SJSA1 (cell line): Measurements from ENCODE around the gene PSTK. TPM values are rescaled to one million over a fixed set of nuclear protein-coding genes. Genes with fewer than 3 reads are reported as not detected.

ENCODE experiments used
- DNase-seq, 2 experiments: peaks; one replicate each; pipeline ENCODE4 v3.0.0-alpha.2; 2015 to 2020; ENCODE audit warnings: low spot score in 2 of 2, low read depth in 1 of 2
- H3K27ac ChIP-seq: fragments of 250-450 bp; sonication (Bioruptor Pico); 2 replicates; pipeline ENCODE4 v1.5.1; 2020; ENCODE audit warnings: mild to moderate bottlenecking, moderate library complexity
- H3K27me3 ChIP-seq: fragments of 250-450 bp; sonication (Bioruptor Pico); replicated peaks from 2 replicates; pipeline ENCODE4 v1.5.1; 2020; ENCODE audit warnings: mild to moderate bottlenecking, moderate library complexity
- H3K36me3 ChIP-seq: fragments of 250-450 bp; sonication (Bioruptor Pico); 2 replicates; pipeline ENCODE4 v1.5.1; 2020; ENCODE audit warnings: mild to moderate bottlenecking
- H3K4me1 ChIP-seq: fragments of 250-450 bp; sonication (Bioruptor Pico); replicated peaks from 2 replicates; pipeline ENCODE4 v1.6.1; 2021; ENCODE audit warnings: mild to moderate bottlenecking
- H3K4me3 ChIP-seq: fragments of 250-450 bp; sonication (Bioruptor Pico); 2 replicates; pipeline ENCODE4 v1.5.1; 2020; ENCODE audit warnings: mild to moderate bottlenecking
- H3K9me3 ChIP-seq: fragments of 250-450 bp; sonication (Bioruptor Pico); replicated peaks from 2 replicates; pipeline ENCODE4 v1.5.1; 2020; ENCODE audit warnings: mild to moderate bottlenecking
- total RNA-seq: library from RNA; depleted of rRNA; stranded (reverse); fragments of >200 nt; shearing (Covaris generic); gene quantifications from 2 replicates; pipeline ENCODE4 v1.2.3, GENCODE V29; 2014; rRNA removed

The PSTK gene, protein sequence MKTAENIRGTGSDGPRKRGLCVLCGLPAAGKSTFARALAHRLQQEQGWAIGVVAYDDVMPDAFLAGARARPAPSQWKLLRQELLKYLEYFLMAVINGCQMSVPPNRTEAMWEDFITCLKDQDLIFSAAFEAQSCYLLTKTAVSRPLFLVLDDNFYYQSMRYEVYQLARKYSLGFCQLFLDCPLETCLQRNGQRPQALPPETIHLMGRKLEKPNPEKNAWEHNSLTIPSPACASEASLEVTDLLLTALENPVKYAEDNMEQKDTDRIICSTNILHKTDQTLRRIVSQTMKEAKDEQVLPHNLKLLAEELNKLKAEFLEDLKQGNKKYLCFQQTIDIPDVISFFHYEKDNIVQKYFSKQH
- total RNA-seq = 6.2 and 11.2 TPM in 2 replicates

- no peaks in the 10 kb centered on the region; the same call in 1 of the 2 replicates for H3K36me3 ChIP-seq
- no peaks in the 10 kb centered on the region for H3K9me3 ChIP-seq
- H3K4me1 ChIP-seq = peaks cover 14% of the 10 kb centered on the region
- H3K27me3 ChIP-seq = no peaks in the 10 kb centered on the region
- peak; percentile 92 to 97 for DNase-seq
- peak within 1 kb of the TSS; percentile 91 for H3K27ac ChIP-seq
- peak within 1 kb of the TSS; percentile 93 for H3K4me3 ChIP-seq
Observed at GRCh38 chr10:122980209-122981065, at the start of gene PSTK. TSS of gene PSTK (plus strand) at chr10:122980401. CDS start at chr10:122980480, 79 bp downstream.

DNA sequence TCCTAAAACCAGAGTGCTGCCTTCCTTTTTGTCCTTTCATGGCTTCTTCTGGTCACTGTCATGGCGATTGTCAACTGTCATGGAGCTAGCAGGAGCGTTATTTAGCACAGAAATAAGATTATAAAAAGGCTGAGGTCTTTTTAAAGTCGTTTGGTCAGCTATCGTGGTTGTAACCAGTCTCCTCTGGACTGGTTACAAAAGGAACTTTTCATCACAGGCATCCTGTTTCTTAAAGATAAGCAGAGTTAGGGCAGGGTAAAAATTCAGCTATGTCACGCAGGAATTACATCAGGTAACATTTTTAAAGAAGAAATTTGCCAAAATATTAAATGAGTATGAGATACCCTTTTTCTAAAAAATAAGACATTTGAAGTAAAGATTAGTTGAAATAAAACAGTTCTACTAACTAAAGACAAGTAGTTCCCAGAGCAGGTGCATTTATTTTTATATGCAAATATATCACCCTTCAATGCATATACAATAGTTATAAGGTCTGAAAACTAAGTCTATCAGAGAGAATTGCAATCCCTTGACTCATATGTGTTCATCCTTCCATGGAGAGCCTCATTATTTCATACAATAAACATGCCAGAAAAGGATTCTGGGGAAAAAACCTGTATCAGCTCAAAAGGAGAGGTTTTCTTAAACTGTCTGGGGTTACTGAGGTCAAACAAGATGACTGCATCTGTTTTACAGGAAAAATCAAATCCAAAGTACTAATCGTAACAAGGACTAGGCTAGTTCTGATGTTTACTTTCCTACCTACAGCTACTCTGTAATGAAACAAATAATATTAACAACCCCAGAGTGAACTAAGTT, 48.9 kb upstream of the PSTK start:
- no peak for DNase-seq
- Histone ChIP-seq H3K4me1 (no peaks in the 10 kb centered on the region), H3K27ac (no peak overlapping the region), H3K27me3 (no peaks in the 10 kb centered on the region), H3K4me3 (no peak overlapping the region), H3K9me3 (no peaks in the 10 kb centered on the region), H3K36me3 (peaks cover 28% of the 10 kb centered on the region; the same call in 1 of the 2 replicates)

DNA sequence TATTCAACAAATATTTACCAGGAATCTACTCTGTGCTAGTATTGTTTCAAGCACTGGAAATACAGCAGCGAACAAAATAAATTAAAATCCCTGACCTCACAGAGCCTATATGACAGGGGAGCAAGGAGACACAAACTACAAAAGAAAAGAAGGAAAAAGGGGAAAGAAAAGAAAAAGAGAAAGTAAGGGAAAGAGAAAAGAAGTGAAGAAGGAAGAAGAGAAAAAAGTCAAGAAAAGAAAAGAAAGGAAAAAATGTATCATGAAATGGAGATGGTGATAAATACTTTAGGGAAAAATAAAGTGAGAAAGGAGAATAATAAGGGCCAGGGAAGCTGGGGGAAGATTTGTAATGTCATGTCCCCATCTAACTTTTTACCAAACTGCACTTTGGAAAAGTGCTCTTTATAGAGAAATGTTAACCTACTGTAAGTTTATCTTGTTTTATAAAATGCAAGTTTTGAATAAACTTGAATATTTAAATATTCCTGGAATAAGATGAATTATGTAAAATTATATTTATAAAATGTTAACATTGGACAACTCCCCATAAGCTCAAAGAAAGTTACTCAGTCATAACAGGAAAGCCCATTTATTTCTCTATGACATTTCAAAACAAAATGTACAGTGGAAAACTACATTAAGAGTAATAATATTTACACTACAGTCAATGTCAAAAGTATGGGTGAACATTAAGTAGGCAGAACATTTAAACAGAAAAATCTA, 40.9 kb upstream of the PSTK start:
- Histone ChIP-seq H3K27me3 (no peaks in the 10 kb centered on the region), H3K9me3 (no peaks in the 10 kb centered on the region), H3K36me3 (peaks cover 29% of the 10 kb centered on the region), H3K27ac (no peak overlapping the region), H3K4me1 (no peaks in the 10 kb centered on the region), H3K4me3 (no peak overlapping the region)
- DNase-seq = no peak

DNA sequence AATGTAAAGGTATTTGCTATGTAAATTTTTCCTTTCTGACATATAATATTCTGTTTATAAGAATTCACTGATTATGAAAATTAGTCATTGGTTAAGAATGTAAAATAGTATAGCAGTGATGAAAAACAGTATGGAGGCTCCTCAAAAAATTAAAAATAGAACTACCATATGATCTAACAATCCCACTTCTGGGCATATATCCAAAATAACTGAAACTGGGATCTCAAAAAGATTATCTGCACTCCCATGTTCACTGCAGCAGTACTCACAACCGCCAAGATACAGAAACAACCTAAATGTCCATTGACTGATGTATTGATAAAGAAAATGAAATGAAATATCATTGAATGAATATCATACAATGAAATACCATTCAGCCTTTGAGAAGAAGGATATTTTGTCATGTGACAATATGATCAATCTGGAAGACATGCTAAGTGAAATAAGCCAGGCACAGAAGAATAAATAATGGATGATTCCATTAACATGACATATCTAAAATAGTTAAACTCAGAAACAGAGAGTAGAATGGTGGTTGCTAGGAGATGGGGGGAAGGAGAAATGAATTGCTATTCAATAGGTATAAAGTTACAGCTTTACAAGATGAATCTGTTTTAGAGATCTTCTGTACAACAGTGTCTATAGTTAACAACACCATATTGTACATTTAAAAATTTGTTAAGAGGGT, 40.2 kb upstream of the PSTK start:
- DNase-seq = no peak
- Histone ChIP-seq H3K4me1 (no peaks in the 10 kb centered on the region), H3K4me3 (no peak overlapping the region), H3K36me3 (peaks cover 26% of the 10 kb centered on the region), H3K27me3 (no peaks in the 10 kb centered on the region), H3K9me3 (no peaks in the 10 kb centered on the region), H3K27ac (no peak overlapping the region)

DNA sequence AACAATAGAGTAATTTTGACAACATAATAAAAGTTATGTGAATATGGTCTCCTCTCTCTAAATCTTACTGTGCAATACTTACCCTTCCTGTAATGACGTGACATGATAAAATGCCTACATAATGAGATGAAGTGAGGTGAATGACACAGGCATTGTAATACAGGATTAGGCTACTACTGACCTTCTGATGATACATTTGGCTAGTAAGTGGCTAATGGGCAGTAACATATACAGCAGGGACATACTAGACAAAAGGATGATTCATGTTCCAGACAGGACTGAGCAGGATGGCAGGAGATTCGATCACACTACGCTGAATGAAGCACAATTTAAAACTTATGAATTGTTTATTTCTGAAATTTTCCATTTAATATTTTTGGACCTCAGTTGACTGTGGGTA, 30.9 kb upstream of the PSTK start:
- Histone ChIP-seq H3K4me1 (peaks cover 10% of the 10 kb centered on the region), H3K4me3 (no peak overlapping the region), H3K27me3 (no peaks in the 10 kb centered on the region), H3K9me3 (no peaks in the 10 kb centered on the region; the same call in 1 of the 2 replicates), H3K27ac (no peak overlapping the region), H3K36me3 (peaks cover 51% of the 10 kb centered on the region)
- DNase-seq = no peak

DNA sequence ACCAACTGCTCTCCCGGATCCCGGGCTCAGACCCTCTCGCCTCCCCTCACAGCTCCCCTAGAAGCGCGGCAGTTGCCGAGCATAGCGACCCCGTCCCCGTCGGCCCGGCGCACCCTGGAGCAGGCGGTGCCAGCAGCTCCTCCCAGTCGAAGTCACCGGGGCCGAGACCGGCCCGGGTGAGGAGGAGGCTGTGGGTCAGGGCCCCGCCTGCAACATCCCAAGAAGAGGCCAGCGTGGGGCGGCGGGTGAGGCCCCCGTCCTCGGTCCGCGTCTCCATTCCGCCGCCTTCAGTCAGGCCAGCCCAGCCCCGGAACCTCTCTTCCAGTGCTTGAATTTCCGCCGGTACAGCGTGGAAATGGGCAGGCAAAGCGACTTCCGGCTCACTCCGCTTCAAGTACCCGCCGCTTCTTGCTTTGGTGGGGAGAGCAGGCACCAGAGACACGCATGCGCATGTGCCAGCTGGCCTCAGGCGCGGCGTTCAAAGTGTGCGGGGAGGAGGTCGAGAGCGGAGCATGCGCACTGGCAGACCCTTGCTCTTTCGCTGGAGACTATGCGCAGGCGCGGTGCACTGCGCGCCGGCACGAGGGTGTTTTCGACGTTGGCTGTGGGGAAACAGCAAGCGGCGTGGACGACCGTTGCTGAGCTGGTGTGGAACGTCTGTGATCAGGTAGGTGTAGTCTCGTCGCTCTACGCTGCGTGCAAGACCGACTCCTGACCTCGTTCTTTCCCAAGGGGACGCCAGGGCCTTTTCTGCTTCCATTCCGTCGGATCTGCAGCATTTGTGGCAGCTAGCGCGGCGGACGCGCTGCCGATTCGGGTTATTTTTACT, 26.1 kb upstream of the PSTK start, which contains the start of gene C10orf88:
TSS of gene C10orf88 (minus strand) at position 326 of the 829 bp plus-strand sequence. CDS start at position 277, 49 bp downstream.
- H3K4me1 ChIP-seq = peaks cover 14% of the 10 kb centered on the region

GRCh38 chr10:122954731-122955050, 25.5 kb upstream of the PSTK start:
- Histone ChIP-seq H3K36me3 (peaks cover 14% of the 10 kb centered on the region), H3K4me3 (peak overlapping the region; percentile 74), H3K27me3 (no peaks in the 10 kb centered on the region), H3K9me3 (no peaks in the 10 kb centered on the region; the same call in 1 of the 2 replicates), H3K27ac (no peak overlapping the region), H3K4me1 (peaks cover 14% of the 10 kb centered on the region)
- DNase-seq = no peak

More for the DNA sequence above, 26.1 kb upstream of the PSTK start, which contains the start of gene C10orf88:
- peaks cover 19% of the 10 kb centered on the region for H3K36me3 ChIP-seq
- no peaks in the 10 kb centered on the region; the same call in 1 of the 2 replicates for H3K9me3 ChIP-seq
- H3K27me3 ChIP-seq = no peaks in the 10 kb centered on the region
- peak; percentile 96 to 98 for DNase-seq
- H3K27ac ChIP-seq = peak within 1 kb of the TSS; percentile 53
- peak within 1 kb of the TSS; percentile 74 for H3K4me3 ChIP-seq

- DNase-seq = no peak
- H3K9me3 ChIP-seq = no peaks in the 10 kb centered on the region; the same call in 1 of the 2 replicates
- peaks cover 8% of the 10 kb centered on the region for H3K36me3 ChIP-seq
- H3K4me3 ChIP-seq = no peak overlapping the region
- H3K4me1 ChIP-seq = peaks cover 14% of the 10 kb centered on the region
- H3K27me3 ChIP-seq = no peaks in the 10 kb centered on the region
- no peak overlapping the region for H3K27ac ChIP-seq
Observed at GRCh38 chr10:122955892-122956291, 24.3 kb upstream of the PSTK start.

DNA sequence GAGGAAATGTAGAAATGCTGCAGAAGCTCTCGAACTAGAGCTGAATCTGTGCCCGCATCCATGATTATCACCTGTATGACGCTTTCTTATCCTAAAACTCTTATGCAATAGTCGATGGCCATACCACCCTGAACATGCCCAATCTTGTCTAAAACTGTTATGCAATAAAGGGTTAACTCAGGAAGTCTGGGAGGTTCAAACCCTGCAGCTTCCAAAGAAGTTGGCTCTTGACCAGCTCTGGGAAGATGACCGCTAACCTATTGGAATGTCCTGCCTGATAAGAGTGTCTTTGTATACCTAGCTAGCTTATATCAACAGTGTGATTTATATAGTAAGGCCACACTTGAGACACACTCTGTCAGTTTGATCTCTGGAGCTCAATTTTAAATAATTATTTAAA, 22.7 kb upstream of the PSTK start:
- no peak for DNase-seq

DNA sequence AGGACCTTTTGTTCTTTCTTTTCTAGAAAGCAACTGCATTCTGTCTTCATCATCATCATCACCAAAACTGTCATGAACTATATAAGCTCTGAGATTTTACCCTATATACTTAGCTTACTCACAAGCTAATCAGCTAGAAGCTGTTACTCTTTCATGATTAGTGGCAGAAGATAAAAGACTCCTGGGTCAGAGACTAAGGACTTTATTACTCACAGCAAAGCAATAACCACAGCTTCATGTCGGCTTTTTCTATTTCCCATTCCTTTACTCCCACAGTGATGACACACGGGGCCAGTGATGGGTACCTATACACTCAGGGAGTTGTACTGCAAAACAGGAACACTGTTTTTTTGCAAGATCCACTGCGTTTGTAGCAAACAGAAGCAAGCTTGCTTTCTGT, 17.8 kb upstream of the PSTK start:
- no peak for DNase-seq
- Histone ChIP-seq H3K9me3 (no peaks in the 10 kb centered on the region; the same call in 1 of the 2 replicates), H3K36me3 (no peaks in the 10 kb centered on the region), H3K27me3 (no peaks in the 10 kb centered on the region), H3K4me3 (no peak overlapping the region), H3K4me1 (no peaks in the 10 kb centered on the region), H3K27ac (no peak overlapping the region)

More for the DNA sequence above, 22.7 kb upstream of the PSTK start:
- Histone ChIP-seq H3K27me3 (no peaks in the 10 kb centered on the region), H3K36me3 (peaks cover 3% of the 10 kb centered on the region), H3K4me1 (peaks cover 14% of the 10 kb centered on the region), H3K9me3 (no peaks in the 10 kb centered on the region; the same call in 1 of the 2 replicates), H3K4me3 (no peak overlapping the region), H3K27ac (no peak overlapping the region)

- no peak overlapping the region for H3K27ac ChIP-seq
- DNase-seq = no peak
- H3K9me3 ChIP-seq = no peaks in the 10 kb centered on the region; the same call in 1 of the 2 replicates
- H3K4me1 ChIP-seq = no peaks in the 10 kb centered on the region
- no peak overlapping the region for H3K4me3 ChIP-seq
- H3K27me3 ChIP-seq = no peaks in the 10 kb centered on the region
- no peaks in the 10 kb centered on the region for H3K36me3 ChIP-seq
Observed at GRCh38 chr10:122966879-122967278, 13.3 kb upstream of the PSTK start.

- Histone ChIP-seq H3K27me3 (no peaks in the 10 kb centered on the region), H3K9me3 (no peaks in the 10 kb centered on the region; the same call in 1 of the 2 replicates), H3K27ac (no peak overlapping the region), H3K36me3 (no peaks in the 10 kb centered on the region), H3K4me3 (no peak overlapping the region), H3K4me1 (no peaks in the 10 kb centered on the region)
- DNase-seq = no peak
Observed at GRCh38 chr10:122968698-122969097, 11.5 kb upstream of the PSTK start.
